ENCODE measurements around the gene E2F2.
A peak's percentile ranks its signal among the peaks of the same experiment; 100 is the strongest.

Gene E2F2, protein sequence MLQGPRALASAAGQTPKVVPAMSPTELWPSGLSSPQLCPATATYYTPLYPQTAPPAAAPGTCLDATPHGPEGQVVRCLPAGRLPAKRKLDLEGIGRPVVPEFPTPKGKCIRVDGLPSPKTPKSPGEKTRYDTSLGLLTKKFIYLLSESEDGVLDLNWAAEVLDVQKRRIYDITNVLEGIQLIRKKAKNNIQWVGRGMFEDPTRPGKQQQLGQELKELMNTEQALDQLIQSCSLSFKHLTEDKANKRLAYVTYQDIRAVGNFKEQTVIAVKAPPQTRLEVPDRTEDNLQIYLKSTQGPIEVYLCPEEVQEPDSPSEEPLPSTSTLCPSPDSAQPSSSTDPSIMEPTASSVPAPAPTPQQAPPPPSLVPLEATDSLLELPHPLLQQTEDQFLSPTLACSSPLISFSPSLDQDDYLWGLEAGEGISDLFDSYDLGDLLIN

GRCh38 chr1:23530747-23531561, at the start of gene E2F2:
Gene E2F2, minus strand, starts transcription at chr1:23531233. Its CDS starts 440 bp downstream, at chr1:23530793.
- peak; percentile 95 for DNase-seq (ENCODE audit: low read depth)
- TF ChIP-seq CTCF (IDR thresholded peaks at IDR 0.05; ENCODE audit: insufficient read depth, low read depth, low read length, missing control alignments) = peak; percentile 6
- peak within 1 kb of the TSS; percentile 84 for H3K4me3 ChIP-seq (ENCODE audit: low read depth, low read length)

- H3K4me3 ChIP-seq (ENCODE audit: low read depth, low read length) = no peak overlapping the region
- DNase-seq (ENCODE audit: low read depth) = no peak
- no peak for TF ChIP-seq CTCF (IDR thresholded peaks at IDR 0.05; ENCODE audit: insufficient read depth, low read depth, low read length, missing control alignments)
These were observed 47.9 kb upstream of the E2F2 start for GRCh38 chr1:23578997-23579363.

GRCh38 chr1:23578311-23578996, 47.4 kb upstream of the E2F2 start:
- peak overlapping the region; percentile 74 for H3K4me3 ChIP-seq (ENCODE audit: low read depth, low read length)
- DNase-seq (ENCODE audit: low read depth) = peak; percentile 66
- TF ChIP-seq CTCF (IDR thresholded peaks at IDR 0.05; ENCODE audit: insufficient read depth, low read depth, low read length, missing control alignments) = no peak

GRCh38 chr1:23577056-23578004, 46.3 kb upstream of the E2F2 start:
- DNase-seq (ENCODE audit: low read depth) = peak; percentile 96
- peak overlapping the region; percentile 74 for H3K4me3 ChIP-seq (ENCODE audit: low read depth, low read length)
- no peak for TF ChIP-seq CTCF (IDR thresholded peaks at IDR 0.05; ENCODE audit: insufficient read depth, low read depth, low read length, missing control alignments)

DNA sequence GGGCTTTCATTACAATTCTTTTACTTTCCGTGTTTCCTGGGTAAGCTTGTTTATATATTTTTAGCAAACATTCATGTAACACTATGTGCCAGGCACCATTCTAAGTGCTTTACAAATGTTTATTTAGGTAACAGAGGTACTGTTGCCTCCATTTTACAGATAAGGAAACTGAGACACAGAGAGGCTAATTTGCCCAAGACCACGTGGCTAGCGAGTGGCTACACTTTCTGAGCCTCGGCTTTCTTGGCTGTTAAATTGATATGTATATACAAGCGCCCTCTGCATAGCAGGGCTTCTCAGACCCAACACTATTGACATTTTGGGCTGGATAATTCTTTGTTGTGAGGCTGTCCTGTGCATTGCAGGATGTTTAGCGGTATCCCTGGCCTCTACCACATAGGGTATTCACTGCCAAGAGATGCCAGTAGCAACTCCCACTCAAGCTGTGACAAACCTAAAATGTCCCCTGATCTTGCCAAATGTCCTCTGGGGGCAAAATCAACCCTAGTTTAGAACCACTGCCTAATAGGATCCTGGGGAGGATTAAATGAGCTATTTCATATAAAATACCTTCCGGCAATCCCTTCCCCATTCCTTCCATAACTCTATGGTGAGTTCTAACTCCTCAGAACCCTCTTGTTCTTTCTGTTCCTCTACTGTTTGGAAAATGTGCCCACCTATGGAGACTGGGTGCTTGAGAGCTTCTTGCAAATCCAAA, 45.5 kb upstream of the E2F2 start:
- peak; percentile 52 for DNase-seq (ENCODE audit: low read depth)
- peak overlapping the region; percentile 74 for H3K4me3 ChIP-seq (ENCODE audit: low read depth, low read length)

More for the DNA sequence above, 45.5 kb upstream of the E2F2 start:
- no peak for TF ChIP-seq CTCF (IDR thresholded peaks at IDR 0.05; ENCODE audit: insufficient read depth, low read depth, low read length, missing control alignments)

All from GM12865 (cell line).